Endothelial cell of umbilical vein (primary cell): ENCODE results near the gene NLRP9. TPM values are rescaled to one million over a fixed set of nuclear protein-coding genes. Genes with fewer than 3 reads are reported as not detected.

Experiments used
- BruUV-seq: library from RNA; stranded (reverse); fragments of 400-500 nt; replicated peaks from 2 replicates; lab custom pipeline; 2021; lab: Mats Ljungman, UMichigan
- CTCF ChIA-PET: fragments of 300-600, 350-600 bp; sonication (Branson Sonifier 250); formaldehyde crosslinking; loops from one replicate; lab custom pipeline; 2021; ENCODE audit warnings: antibody characterized with exemption, inconsistent platforms; lab: Charles Lee
- POLR2A ChIA-PET: fragments of 300-600, 350-600 bp; sonication (Branson Sonifier 250); formaldehyde crosslinking; loops from one replicate; lab custom pipeline; 2021; ENCODE audit warnings: antibody characterized with exemption, inconsistent platforms; lab: Charles Lee
- DNase-seq: peaks from one replicate; pipeline ENCODE4 v3.0.0-alpha.2; 2011; ENCODE audit warnings: low read depth, low spot score
- FAIRE-seq: peaks from 2 replicates; lab custom pipeline; 2011; peaks lifted over from hg19 to GRCh38; lab: Jason Lieb, UNC
- H2AFZ ChIP-seq: 2 replicates; pipeline ENCODE4 v1.6.0; 2012; ENCODE audit warnings: low read depth, low read length, control low read depth, inconsistent platforms
- H3K27ac ChIP-seq: 2 replicates; pipeline ENCODE4 v1.5.1; 2011; ENCODE audit warnings: low read depth, mild to moderate bottlenecking, control low read depth, low read length, moderate library complexity; ENCODE audit not compliant: insufficient read depth
- H3K27me3 ChIP-seq, 2 experiments: 2 replicates each; pipeline versions ENCODE4 v1.6.0 to v1.6.1; 2011; ENCODE audit warnings: low read length in 2 of 2, mixed read lengths in 1 of 2; ENCODE audit not compliant: control insufficient read depth in 2 of 2, insufficient read depth in 2 of 2
- H3K36me3 ChIP-seq, 2 experiments: 2 replicates in 1 of 2; 3 replicates in 1 of 2; pipeline ENCODE4 v1.5.1; 2011; ENCODE audit warnings: low read length in 2 of 2, mild to moderate bottlenecking in 1 of 2, moderate library complexity in 1 of 2; ENCODE audit not compliant: control insufficient read depth in 2 of 2, insufficient read depth in 2 of 2; ENCODE audit errors: extremely low read depth in 1 of 2
- H3K4me1 ChIP-seq: 3 replicates; pipeline ENCODE4 v1.5.1; 2011; ENCODE audit warnings: mild to moderate bottlenecking, low read length; ENCODE audit not compliant: control insufficient read depth, insufficient read depth; ENCODE audit errors: extremely low read depth
- H3K4me2 ChIP-seq: 2 replicates; pipeline ENCODE4 v1.6.1; 2011; ENCODE audit warnings: low read length, control low read depth, mixed read lengths; ENCODE audit not compliant: insufficient read depth
- H3K4me3 ChIP-seq, 3 experiments: fragments of 200-600 bp in 1 of 3; sonication (generic), shearing (Covaris generic) in 1 of 3; replicated peaks in 1 of 3; 2 replicates each; pipeline ENCODE4 v1.5.1; 2011 to 2016; ENCODE audit warnings: control low read depth in 3 of 3, low read length in 3 of 3, mild to moderate bottlenecking in 2 of 3, inconsistent platforms in 1 of 3, low read depth in 1 of 3, moderate library complexity in 1 of 3; ENCODE audit not compliant: insufficient read depth in 1 of 3
- H3K79me2 ChIP-seq: 2 replicates; pipeline ENCODE4 v1.6.0; 2012; ENCODE audit warnings: low read length, inconsistent platforms; ENCODE audit not compliant: control insufficient read depth, insufficient read depth
- H3K9ac ChIP-seq: replicated peaks from 2 replicates; pipeline ENCODE3; 2011; ENCODE audit warnings: low read length, control low read depth; ENCODE audit not compliant: insufficient read depth; ENCODE audit errors: extremely low read depth
- H3K9me1 ChIP-seq: replicated peaks from 3 replicates; pipeline ENCODE4 v1.6.0; 2011; ENCODE audit warnings: mild to moderate bottlenecking, low read length; ENCODE audit not compliant: control insufficient read depth, insufficient read depth; ENCODE audit errors: extremely low read depth
- H3K9me3 ChIP-seq: replicated peaks from 2 replicates; pipeline ENCODE4 v1.5.1; 2012; ENCODE audit warnings: low read length, inconsistent platforms; ENCODE audit not compliant: control insufficient read depth, insufficient read depth
- H4K20me1 ChIP-seq: replicated peaks from 2 replicates; pipeline ENCODE3; 2011; ENCODE audit warnings: mild to moderate bottlenecking, low read length; ENCODE audit not compliant: control insufficient read depth, insufficient read depth; ENCODE audit errors: extremely low read depth
- EZH2 ChIP-seq: IDR thresholded peaks from 2 replicates; pipeline ENCODE4 v1.6.1; 2012; ENCODE audit warnings: borderline replicate concordance, low read depth, mild to moderate bottlenecking, moderate library complexity, low read length, inconsistent platforms; ENCODE audit not compliant: severe bottlenecking
- FOS ChIP-seq: IDR thresholded peaks from 2 replicates; pipeline ENCODE4 v1.6.1; 2011; ENCODE audit warnings: mild to moderate bottlenecking, low read length, moderate library complexity, borderline replicate concordance; ENCODE audit not compliant: insufficient read depth
- GATA2 ChIP-seq: IDR thresholded peaks from 2 replicates; pipeline ENCODE4 v1.7.0; 2011; ENCODE audit warnings: low read depth, mild to moderate bottlenecking, moderate library complexity, mixed read lengths, low read length; ENCODE audit not compliant: insufficient read length, insufficient read depth
- MYC ChIP-seq: IDR thresholded peaks from one replicate; pipeline ENCODE4 v1.6.1; 2011; ENCODE audit warnings: mild to moderate bottlenecking, low read depth, low read length
- POLR2A ChIP-seq: IDR thresholded peaks from 2 replicates; pipeline ENCODE4 v1.6.1; 2012; ENCODE audit warnings: low read depth, mild to moderate bottlenecking, control low read depth, low read length
- POLR2AphosphoS5 ChIP-seq: IDR thresholded peaks from 2 replicates; pipeline ENCODE4 v1.6.1; 2012; ENCODE audit warnings: low read depth, mild to moderate bottlenecking, control low read depth, low read length, moderate library complexity; ENCODE audit not compliant: insufficient read depth
- dilution Hi-C: fragments of 300-500 bp; cut with MboI; formaldehyde crosslinking; loops from one replicate; pipeline ENCODE4 v1.15.0; 2019; ENCODE audit warnings: low sequenced_read_pairs; ENCODE audit not compliant: extremely low pct_ligation_motif_present
- intact Hi-C: fragments of 100-400 bp; cut with micrococcal nuclease; formaldehyde crosslinking; loops from one replicate; pipeline ENCODE4 v1.10.0; 2022
- polyA plus RNA-seq, 4 experiments: library from polyadenylated mRNA; depleted of rRNA in 3 of 4; stranded (reverse) in 3 of 4; unstranded in 1 of 4; fragments of >200 nt; gene quantifications; 2 replicates each; pipeline versions ENCODE4 v1.2.1 to v1.2.3, GENCODE V29; 2011 to 2012; ENCODE audit warnings: missing spikeins in 1 of 4
- total RNA-seq: library from RNA; stranded (reverse); gene quantifications from 2 replicates; pipeline ENCODE4 v1.2.3, GENCODE V29; 2021
- TF ChIP-seq, protein P1 (sequence below), 2 donors: IDR thresholded peaks; 1 replicate in 1 of 2; 2 replicates in 1 of 2; pipeline ENCODE4 v1.5.1; 2011; ENCODE audit warnings: low read length in 2 of 2, mild to moderate bottlenecking in 2 of 2, moderate library complexity in 2 of 2, control low read depth in 1 of 2, inconsistent platforms in 1 of 2, low read depth in 1 of 2; ENCODE audit not compliant: insufficient read depth in 1 of 2; ENCODE audit errors: extremely low read depth in 1 of 2
- TF ChIP-seq, protein P2 (sequence below): IDR thresholded peaks from 2 replicates; pipeline ENCODE4 v1.6.1; 2011; ENCODE audit not compliant: insufficient read depth, insufficient read length

The NLRP9 gene
- total and polyA plus RNA-seq, 2 donors (not counting 3 experiments of a cell fraction or from before 2014, with no cell fraction given), result not detected

DNA sequence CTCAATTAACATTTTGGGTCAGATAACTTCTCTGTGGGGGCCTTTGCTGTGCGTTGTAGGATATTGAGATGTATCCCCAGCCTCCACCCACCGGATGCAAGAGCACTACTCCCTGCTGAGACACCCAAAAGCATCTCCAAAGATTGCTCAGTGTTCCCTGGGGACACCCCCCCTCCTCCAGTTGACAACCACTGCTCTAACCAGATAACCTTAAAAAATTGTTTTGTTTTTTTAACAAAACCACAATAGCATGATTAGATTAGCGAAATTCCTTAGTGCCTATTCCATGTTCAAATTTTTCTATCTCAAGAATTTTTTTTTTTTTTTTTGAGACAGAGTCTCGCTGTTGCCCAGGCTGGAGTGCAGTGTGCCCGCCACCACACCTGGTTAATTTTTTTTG lies 65.8 kb downstream of the NLRP9 start:
- H3K9me3 ChIP-seq, result no peaks in the 10 kb centered on the region
- no peak overlapping the region for H3K4me2 ChIP-seq
- no peak overlapping the region for H3K9ac ChIP-seq
- ChIA-PET CTCF (interaction anchor here (1.3 to 3.8 kb wide), 4 partner anchors 15 to 185 kb away, joined by 4 to 52 read pairs (median 14); partner anchors contain the start of gene U2AF2), POLR2A (interaction anchor here (1.3 kb wide), 1 partner anchor 8 kb away, joined by 3 read pairs; no protein-coding TSS in a partner anchor)
- dilution Hi-C loops, result no loop called here
- intact Hi-C loops, result no loop called here
- DNase-seq (no peak), FAIRE-seq (no peak)
- peaks cover 5% of the 10 kb centered on the region for H4K20me1 ChIP-seq
- H3K79me2 ChIP-seq, result peaks cover 78% of the 10 kb centered on the region
- no peaks in the 10 kb centered on the region for H3K9me1 ChIP-seq
- no peak overlapping the region for H2AFZ ChIP-seq
- H3K27ac ChIP-seq, result no peak overlapping the region
- no peak overlapping the region for H3K4me3 ChIP-seq
- TF ChIP-seq, protein P1, sequence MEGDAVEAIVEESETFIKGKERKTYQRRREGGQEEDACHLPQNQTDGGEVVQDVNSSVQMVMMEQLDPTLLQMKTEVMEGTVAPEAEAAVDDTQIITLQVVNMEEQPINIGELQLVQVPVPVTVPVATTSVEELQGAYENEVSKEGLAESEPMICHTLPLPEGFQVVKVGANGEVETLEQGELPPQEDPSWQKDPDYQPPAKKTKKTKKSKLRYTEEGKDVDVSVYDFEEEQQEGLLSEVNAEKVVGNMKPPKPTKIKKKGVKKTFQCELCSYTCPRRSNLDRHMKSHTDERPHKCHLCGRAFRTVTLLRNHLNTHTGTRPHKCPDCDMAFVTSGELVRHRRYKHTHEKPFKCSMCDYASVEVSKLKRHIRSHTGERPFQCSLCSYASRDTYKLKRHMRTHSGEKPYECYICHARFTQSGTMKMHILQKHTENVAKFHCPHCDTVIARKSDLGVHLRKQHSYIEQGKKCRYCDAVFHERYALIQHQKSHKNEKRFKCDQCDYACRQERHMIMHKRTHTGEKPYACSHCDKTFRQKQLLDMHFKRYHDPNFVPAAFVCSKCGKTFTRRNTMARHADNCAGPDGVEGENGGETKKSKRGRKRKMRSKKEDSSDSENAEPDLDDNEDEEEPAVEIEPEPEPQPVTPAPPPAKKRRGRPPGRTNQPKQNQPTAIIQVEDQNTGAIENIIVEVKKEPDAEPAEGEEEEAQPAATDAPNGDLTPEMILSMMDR (IDR thresholded peaks at IDR 0.05; ENCODE audit: extremely low read depth in 1 of 2, insufficient read depth in 1 of 2, low read depth in 1 of 2, low read length in 2 of 2), result no peak
- no peak for TF ChIP-seq GATA2
- TF ChIP-seq, protein P2, sequence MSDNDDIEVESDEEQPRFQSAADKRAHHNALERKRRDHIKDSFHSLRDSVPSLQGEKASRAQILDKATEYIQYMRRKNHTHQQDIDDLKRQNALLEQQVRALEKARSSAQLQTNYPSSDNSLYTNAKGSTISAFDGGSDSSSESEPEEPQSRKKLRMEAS, result no peak
- TF ChIP-seq MYC, result no peak
- no peak for TF ChIP-seq POLR2AphosphoS5
- no peak for TF ChIP-seq POLR2A
- no peak for TF ChIP-seq FOS
- TF ChIP-seq EZH2, result no peak
- BruUV-seq, result no TSS peak
- peaks cover 18 to 30% of the 10 kb centered on the region in 2 experiments for H3K36me3 ChIP-seq
- peaks cover 25% of the 10 kb centered on the region for H3K4me1 ChIP-seq
- no peaks in the 10 kb centered on the region for H3K27me3 ChIP-seq
